ENCODE data around the gene HOXB3.

DNA sequence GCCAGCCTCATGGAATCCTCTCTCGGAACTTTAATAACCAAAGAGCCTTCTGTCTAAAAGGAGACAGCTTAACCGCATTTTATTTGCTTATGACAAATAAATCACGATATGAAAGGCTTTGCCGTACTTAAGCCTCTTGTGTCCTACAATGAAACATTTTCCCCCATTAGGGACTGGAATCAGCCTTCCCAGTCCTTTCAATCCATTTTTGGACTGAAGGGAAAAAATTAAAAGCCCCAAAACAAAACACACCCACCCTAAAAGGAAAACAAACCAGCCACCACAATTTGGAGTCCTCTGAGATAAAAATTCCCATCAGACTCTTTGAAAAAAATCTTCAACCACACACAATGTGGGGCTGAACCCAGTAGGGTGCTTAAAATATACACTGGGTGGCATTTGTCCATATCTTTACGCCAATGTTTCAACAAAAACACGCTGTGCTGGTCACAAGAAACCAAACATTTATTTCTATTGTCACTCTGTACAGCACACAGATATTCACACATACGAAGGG, 14.9 kb downstream of the HOXB3 start:
- TF ChIP-seq, protein P1, sequence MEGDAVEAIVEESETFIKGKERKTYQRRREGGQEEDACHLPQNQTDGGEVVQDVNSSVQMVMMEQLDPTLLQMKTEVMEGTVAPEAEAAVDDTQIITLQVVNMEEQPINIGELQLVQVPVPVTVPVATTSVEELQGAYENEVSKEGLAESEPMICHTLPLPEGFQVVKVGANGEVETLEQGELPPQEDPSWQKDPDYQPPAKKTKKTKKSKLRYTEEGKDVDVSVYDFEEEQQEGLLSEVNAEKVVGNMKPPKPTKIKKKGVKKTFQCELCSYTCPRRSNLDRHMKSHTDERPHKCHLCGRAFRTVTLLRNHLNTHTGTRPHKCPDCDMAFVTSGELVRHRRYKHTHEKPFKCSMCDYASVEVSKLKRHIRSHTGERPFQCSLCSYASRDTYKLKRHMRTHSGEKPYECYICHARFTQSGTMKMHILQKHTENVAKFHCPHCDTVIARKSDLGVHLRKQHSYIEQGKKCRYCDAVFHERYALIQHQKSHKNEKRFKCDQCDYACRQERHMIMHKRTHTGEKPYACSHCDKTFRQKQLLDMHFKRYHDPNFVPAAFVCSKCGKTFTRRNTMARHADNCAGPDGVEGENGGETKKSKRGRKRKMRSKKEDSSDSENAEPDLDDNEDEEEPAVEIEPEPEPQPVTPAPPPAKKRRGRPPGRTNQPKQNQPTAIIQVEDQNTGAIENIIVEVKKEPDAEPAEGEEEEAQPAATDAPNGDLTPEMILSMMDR (IDR thresholded peaks at IDR 0.05) = no peak
- TF ChIP-seq POLR2AphosphoS5 (IDR thresholded peaks at IDR 0.05) = no peak
- TF ChIP-seq POLR2A (IDR thresholded peaks at IDR 0.05) = no peak

All from transverse colon (tissue), 4 donors.